Neural progenitor cell (in vitro differentiated cells): ENCODE measurements around the gene METTL1. TPM values are rescaled to one million over a fixed set of nuclear protein-coding genes. Genes with fewer than 3 reads are reported as not detected.

Source experiments
- DNase-seq: peaks from one replicate; pipeline ENCODE4 v3.0.0-alpha.2; 2016; ENCODE audit warnings: low spot score
- H2AFZ ChIP-seq: fragments of 200-600 bp; sonication (generic); replicated peaks from 2 replicates; pipeline ENCODE4 v1.6.1; 2016; ENCODE audit warnings: antibody characterized with exemption
- H3F3A ChIP-seq: fragments of 200-600 bp; sonication (generic); 2 replicates; pipeline ENCODE4 v1.6.1; 2016; ENCODE audit warnings: antibody characterized with exemption, low read depth
- H3K27ac ChIP-seq: fragments of 200-600 bp; sonication (generic); 2 replicates; pipeline ENCODE4 v1.5.1; 2016; ENCODE audit warnings: mild to moderate bottlenecking
- H3K27me3 ChIP-seq: fragments of 200-600 bp; sonication (generic); 2 replicates; pipeline ENCODE4 v1.6.1; 2016; ENCODE audit warnings: mild to moderate bottlenecking, moderate library complexity
- H3K36me3 ChIP-seq: fragments of 200-600 bp; sonication (generic); 2 replicates; pipeline ENCODE4 v1.5.1; 2016
- H3K4me1 ChIP-seq: fragments of 200-600 bp; sonication (generic); 2 replicates; pipeline ENCODE4 v1.6.1; 2016; ENCODE audit warnings: mixed run types
- H3K4me2 ChIP-seq: fragments of 200-600 bp; sonication (generic); 2 replicates; pipeline ENCODE4 v1.6.1; 2016
- H3K4me3 ChIP-seq: fragments of 200-600 bp; sonication (generic); 2 replicates; pipeline ENCODE4 v1.5.1; 2016
- H3K79me2 ChIP-seq: fragments of 200-600 bp; sonication (generic); 2 replicates; pipeline ENCODE4 v1.6.1; 2016; ENCODE audit warnings: low read depth
- H3K9ac ChIP-seq: fragments of 200-600 bp; sonication (generic); 2 replicates; pipeline ENCODE4 v1.6.1; 2016
- H3K9me3 ChIP-seq: fragments of 200-600 bp; sonication (generic); 2 replicates; pipeline ENCODE4 v1.5.1; 2016; ENCODE audit warnings: low read depth
- H4K20me1 ChIP-seq: fragments of 200-600 bp; sonication (generic); 2 replicates; pipeline ENCODE4 v1.6.1; 2016; ENCODE audit warnings: low read depth
- H3K27ac Mint-ChIP-seq: 3 replicates; pipeline ENCODE4 v1.8.0; 2021; ENCODE audit warnings: mixed read lengths
- H3K27me3 Mint-ChIP-seq: 2 replicates; pipeline ENCODE4 v1.8.0; 2022; ENCODE audit warnings: low read depth, mild to moderate bottlenecking, inconsistent platforms, moderate library complexity, mixed read lengths; ENCODE audit not compliant: insufficient read depth
- H3K36me3 Mint-ChIP-seq: 3 replicates; pipeline ENCODE4 v1.8.0; 2021; ENCODE audit warnings: mixed read lengths
- H3K4me1 Mint-ChIP-seq: 3 replicates; pipeline ENCODE4 v1.8.0; 2021; ENCODE audit warnings: mixed read lengths
- H3K4me3 Mint-ChIP-seq: 3 replicates; pipeline ENCODE4 v1.8.0; 2021; ENCODE audit warnings: mild to moderate bottlenecking, moderate library complexity, mixed read lengths
- H3K9me3 Mint-ChIP-seq: 3 replicates; pipeline ENCODE4 v1.8.0; 2020; ENCODE audit warnings: mixed read lengths
- CTCF ChIP-seq: fragments of 200-600 bp; sonication (generic); IDR thresholded peaks from 2 replicates; pipeline ENCODE4 v1.5.1; 2017; ENCODE audit warnings: antibody characterized with exemption, mild to moderate bottlenecking
- EZH2 ChIP-seq: fragments of 200-600 bp; sonication (generic); IDR thresholded peaks from 2 replicates; pipeline ENCODE4 v1.6.1; 2017; ENCODE audit warnings: antibody characterized with exemption, mild to moderate bottlenecking, moderate library complexity
- EZH2phosphoT487 ChIP-seq: fragments of 200-600 bp; sonication (generic); IDR thresholded peaks from 2 replicates; pipeline ENCODE4 v1.6.1; 2017; ENCODE audit warnings: antibody characterized with exemption
- total RNA-seq: library from RNA; depleted of rRNA; stranded (reverse); fragments of >200 nt; gene quantifications from 2 replicates; pipeline ENCODE4 v1.2.3, GENCODE V29; 2015; ENCODE audit warnings: low replicate concordance

METTL1 gene
- total RNA-seq, 1 donor from 2014 or later, result 5.6 TPM

DNA sequence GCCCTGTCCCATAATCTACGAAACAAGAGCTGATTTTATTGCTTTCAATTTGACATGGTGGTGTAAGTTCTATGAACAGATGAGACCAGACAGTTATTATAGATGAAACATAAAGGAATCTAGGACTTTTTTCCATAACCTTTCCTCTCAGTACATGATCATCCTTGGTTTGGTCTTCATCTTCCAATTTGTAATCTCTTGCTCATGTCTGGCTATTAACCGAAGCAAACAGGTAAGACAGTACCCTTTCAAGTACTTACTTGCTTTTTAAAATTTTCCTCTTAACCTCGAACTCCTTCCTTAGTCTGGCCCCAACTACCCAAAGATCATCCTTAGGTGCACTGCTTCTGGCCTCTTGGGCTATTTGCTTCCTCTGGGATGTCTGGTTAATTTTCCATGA is 25.9 kb downstream of the METTL1 start:
- Histone ChIP-seq H3K27ac (no peak overlapping the region), H3K4me3 (peak overlapping the region; percentile 87), H2AFZ (no peak overlapping the region), H3K4me1 (peaks cover 10% of the 10 kb centered on the region), H3F3A (peaks cover 64% of the 10 kb centered on the region), H3K9me3 (no peaks in the 10 kb centered on the region), H3K27me3 (peaks cover 29% of the 10 kb centered on the region), H3K4me2 (peak overlapping the region; percentile 98), H3K79me2 (peaks cover 38% of the 10 kb centered on the region), H4K20me1 (no peaks in the 10 kb centered on the region), H3K9ac (no peak overlapping the region), H3K36me3 (no peaks in the 10 kb centered on the region)
- peaks cover 30% of the 10 kb centered on the region for H3K4me1 Mint-ChIP-seq
- H3K9me3 Mint-ChIP-seq, result no peaks in the 10 kb centered on the region
- peaks cover 9% of the 10 kb centered on the region for H3K27me3 Mint-ChIP-seq
- no peak for DNase-seq
- H3K27ac Mint-ChIP-seq, result peak overlapping the region; percentile 99
- peak overlapping the region; percentile 95 for H3K4me3 Mint-ChIP-seq
- H3K36me3 Mint-ChIP-seq, result peaks cover 35% of the 10 kb centered on the region
- TF ChIP-seq CTCF (no peak), EZH2phosphoT487 (no peak), EZH2 (no peak)

- peak overlapping the region; percentile 98 for H3K4me2 ChIP-seq
- peaks cover 30% of the 10 kb centered on the region for H3K4me1 Mint-ChIP-seq
- H3K27ac Mint-ChIP-seq, result peak overlapping the region; percentile 99
- H4K20me1 ChIP-seq, result no peaks in the 10 kb centered on the region
- H3K4me3 ChIP-seq, result peak overlapping the region; percentile 87
- peaks cover 30% of the 10 kb centered on the region for H3K36me3 Mint-ChIP-seq
- H3K9ac ChIP-seq, result peak overlapping the region; percentile 57
- H3K4me1 ChIP-seq, result peaks cover 9% of the 10 kb centered on the region
- peak overlapping the region; percentile 94 for H3K27ac ChIP-seq
- H3K27me3 ChIP-seq, result peaks cover 34% of the 10 kb centered on the region
- TF ChIP-seq CTCF (no peak), EZH2 (no peak), EZH2phosphoT487 (no peak)
- peaks cover 9% of the 10 kb centered on the region for H3K27me3 Mint-ChIP-seq
- H3K9me3 Mint-ChIP-seq, result no peaks in the 10 kb centered on the region
- H3K36me3 ChIP-seq, result no peaks in the 10 kb centered on the region
- peak overlapping the region; percentile 95 for H3K4me3 Mint-ChIP-seq
- H3K79me2 ChIP-seq, result peaks cover 33% of the 10 kb centered on the region
- peaks cover 64% of the 10 kb centered on the region for H3F3A ChIP-seq
- H3K9me3 ChIP-seq, result no peaks in the 10 kb centered on the region
- H2AFZ ChIP-seq, result peak overlapping the region; percentile 85
- peak; percentile 38 for DNase-seq
These were observed 26.4 kb downstream of the METTL1 start for GRCh38 chr12:57745485-57745881.

DNA sequence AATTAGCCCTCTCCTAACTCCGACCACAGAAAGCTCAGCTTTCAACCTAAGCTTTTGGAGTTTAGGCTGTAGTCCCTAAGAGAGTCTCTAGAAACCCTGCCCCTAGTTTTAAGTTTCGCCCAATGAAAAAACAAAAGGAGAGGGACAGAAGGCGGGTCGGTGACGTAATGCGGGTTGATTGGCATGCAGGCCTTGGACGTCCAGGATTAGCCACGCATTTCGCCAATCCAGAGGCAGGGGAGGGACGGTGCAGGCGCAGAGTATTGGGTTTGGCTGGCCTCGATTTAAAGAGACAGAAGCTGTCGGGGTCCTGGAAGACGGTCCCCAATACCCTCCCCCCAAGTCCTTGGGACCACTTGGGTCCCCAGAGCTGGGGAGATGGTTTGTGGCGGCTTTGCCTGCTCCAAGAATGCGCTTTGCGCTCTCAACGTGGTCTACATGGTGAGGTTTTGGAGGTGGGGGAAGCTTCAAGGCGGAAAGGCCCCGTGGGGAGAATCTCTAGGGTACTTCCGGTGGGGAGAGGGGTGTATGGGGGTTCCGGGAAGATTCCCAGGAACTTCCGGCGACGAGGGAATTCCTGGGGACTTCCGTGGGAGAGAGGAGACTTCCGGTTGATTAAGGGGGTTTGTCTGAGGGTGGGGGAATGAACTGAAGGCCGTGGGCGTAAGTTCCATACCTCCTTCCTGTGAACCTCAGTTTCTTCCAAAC is 27.0 kb downstream of the METTL1 start, which contains the start of gene TSPAN31:
Gene TSPAN31, plus strand, starts transcription at position 263 of the 708 bp plus-strand sequence. Its CDS starts 116 bp downstream, at position 379.
- peak within 1 kb of the TSS; percentile 87 for H3K4me3 ChIP-seq
- no peaks in the 10 kb centered on the region for H3K9me3 Mint-ChIP-seq
- peak within 1 kb of the TSS; percentile 99 for H3K27ac Mint-ChIP-seq
- peaks cover 25% of the 10 kb centered on the region for H3K36me3 Mint-ChIP-seq
- peaks cover 27% of the 10 kb centered on the region for H3K79me2 ChIP-seq
- no peaks in the 10 kb centered on the region for H3K9me3 ChIP-seq
- peaks cover 9% of the 10 kb centered on the region for H3K27me3 Mint-ChIP-seq
- TF ChIP-seq EZH2phosphoT487 (no peak), EZH2 (no peak), CTCF (no peak)
- no peaks in the 10 kb centered on the region for H3K36me3 ChIP-seq
- peak within 1 kb of the TSS; percentile 63 for H3K9ac ChIP-seq
- H2AFZ ChIP-seq, result peak within 1 kb of the TSS; percentile 85
- DNase-seq, result peak; percentile 98
- H3K27me3 ChIP-seq, result peaks cover 40% of the 10 kb centered on the region
- no peaks in the 10 kb centered on the region for H4K20me1 ChIP-seq
- H3K4me1 Mint-ChIP-seq, result peaks cover 30% of the 10 kb centered on the region
- peak within 1 kb of the TSS; percentile 94 for H3K27ac ChIP-seq
- peak within 1 kb of the TSS; percentile 98 for H3K4me2 ChIP-seq
- H3K4me3 Mint-ChIP-seq, result peak within 1 kb of the TSS; percentile 95
- H3K4me1 ChIP-seq, result peaks cover 13% of the 10 kb centered on the region
- H3F3A ChIP-seq, result peaks cover 64% of the 10 kb centered on the region
